Measurements from ENCODE around the gene GET3.

- TF ChIP-seq FOXA1 (IDR thresholded peaks at IDR 0.05) (no peak), CTCF (IDR thresholded peaks at IDR 0.05; ENCODE audit: low read depth, low read length, missing input control) (no peak), MAX (IDR thresholded peaks at IDR 0.05) (no peak), GABPA (IDR thresholded peaks at IDR 0.05 in 1 of 2, conservative IDR thresholded peaks at IDR 0.05 in 1 of 2) (no peak), JUND (IDR thresholded peaks at IDR 0.05) (no peak), RXRA (IDR thresholded peaks at IDR 0.05) (no peak), TAF1 (conservative IDR thresholded peaks at IDR 0.05) (no peak), RAD21 (IDR thresholded peaks at IDR 0.05) (no peak), YY1 (IDR thresholded peaks at IDR 0.05) (no peak), NR2F2 (IDR thresholded peaks at IDR 0.05) (no peak), EGR1 (IDR thresholded peaks at IDR 0.05; ENCODE audit: low read depth in 2 of 2) (no peak)
- TF ChIP-seq, protein P1, sequence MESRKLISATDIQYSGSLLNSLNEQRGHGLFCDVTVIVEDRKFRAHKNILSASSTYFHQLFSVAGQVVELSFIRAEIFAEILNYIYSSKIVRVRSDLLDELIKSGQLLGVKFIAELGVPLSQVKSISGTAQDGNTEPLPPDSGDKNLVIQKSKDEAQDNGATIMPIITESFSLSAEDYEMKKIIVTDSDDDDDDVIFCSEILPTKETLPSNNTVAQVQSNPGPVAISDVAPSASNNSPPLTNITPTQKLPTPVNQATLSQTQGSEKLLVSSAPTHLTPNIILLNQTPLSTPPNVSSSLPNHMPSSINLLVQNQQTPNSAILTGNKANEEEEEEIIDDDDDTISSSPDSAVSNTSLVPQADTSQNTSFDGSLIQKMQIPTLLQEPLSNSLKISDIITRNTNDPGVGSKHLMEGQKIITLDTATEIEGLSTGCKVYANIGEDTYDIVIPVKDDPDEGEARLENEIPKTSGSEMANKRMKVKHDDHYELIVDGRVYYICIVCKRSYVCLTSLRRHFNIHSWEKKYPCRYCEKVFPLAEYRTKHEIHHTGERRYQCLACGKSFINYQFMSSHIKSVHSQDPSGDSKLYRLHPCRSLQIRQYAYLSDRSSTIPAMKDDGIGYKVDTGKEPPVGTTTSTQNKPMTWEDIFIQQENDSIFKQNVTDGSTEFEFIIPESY (IDR thresholded peaks at IDR 0.05), result no peak
- TF ChIP-seq, protein P2, sequence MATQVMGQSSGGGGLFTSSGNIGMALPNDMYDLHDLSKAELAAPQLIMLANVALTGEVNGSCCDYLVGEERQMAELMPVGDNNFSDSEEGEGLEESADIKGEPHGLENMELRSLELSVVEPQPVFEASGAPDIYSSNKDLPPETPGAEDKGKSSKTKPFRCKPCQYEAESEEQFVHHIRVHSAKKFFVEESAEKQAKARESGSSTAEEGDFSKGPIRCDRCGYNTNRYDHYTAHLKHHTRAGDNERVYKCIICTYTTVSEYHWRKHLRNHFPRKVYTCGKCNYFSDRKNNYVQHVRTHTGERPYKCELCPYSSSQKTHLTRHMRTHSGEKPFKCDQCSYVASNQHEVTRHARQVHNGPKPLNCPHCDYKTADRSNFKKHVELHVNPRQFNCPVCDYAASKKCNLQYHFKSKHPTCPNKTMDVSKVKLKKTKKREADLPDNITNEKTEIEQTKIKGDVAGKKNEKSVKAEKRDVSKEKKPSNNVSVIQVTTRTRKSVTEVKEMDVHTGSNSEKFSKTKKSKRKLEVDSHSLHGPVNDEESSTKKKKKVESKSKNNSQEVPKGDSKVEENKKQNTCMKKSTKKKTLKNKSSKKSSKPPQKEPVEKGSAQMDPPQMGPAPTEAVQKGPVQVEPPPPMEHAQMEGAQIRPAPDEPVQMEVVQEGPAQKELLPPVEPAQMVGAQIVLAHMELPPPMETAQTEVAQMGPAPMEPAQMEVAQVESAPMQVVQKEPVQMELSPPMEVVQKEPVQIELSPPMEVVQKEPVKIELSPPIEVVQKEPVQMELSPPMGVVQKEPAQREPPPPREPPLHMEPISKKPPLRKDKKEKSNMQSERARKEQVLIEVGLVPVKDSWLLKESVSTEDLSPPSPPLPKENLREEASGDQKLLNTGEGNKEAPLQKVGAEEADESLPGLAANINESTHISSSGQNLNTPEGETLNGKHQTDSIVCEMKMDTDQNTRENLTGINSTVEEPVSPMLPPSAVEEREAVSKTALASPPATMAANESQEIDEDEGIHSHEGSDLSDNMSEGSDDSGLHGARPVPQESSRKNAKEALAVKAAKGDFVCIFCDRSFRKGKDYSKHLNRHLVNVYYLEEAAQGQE (IDR thresholded peaks at IDR 0.05), result no peak
These were observed 31.5 kb upstream of the GET3 start for GRCh38 chr19:12705654-12706331.

Measured in liver (tissue), 3 donors.